Central memory CD8-positive, alpha-beta T cell (primary cell): ENCODE results near the gene CLNK.
A peak's percentile ranks its signal among the peaks of the same experiment; 100 is the strongest.

Experiments used
- ATAC-seq: fragments of 150-1000 bp; cut with Tn5 transposase; replicated peaks from 2 replicates; pipeline ENCODE4 v1.10.0; 2022; ENCODE audit warnings: mild to moderate bottlenecking, moderate FRiP score, moderate number of reproducible peaks; ENCODE audit not compliant: poor library complexity, severe bottlenecking; ENCODE audit errors: extremely low read depth
- DNase-seq, 2 donors: peaks; one replicate each; pipeline ENCODE4 v3.0.0; 2021; ENCODE audit warnings: low spot score in 2 of 2
- H3K27ac Mint-ChIP-seq: one replicate; pipeline ENCODE4 v1.8.0; 2022; ENCODE audit warnings: low read depth, mild to moderate bottlenecking, moderate library complexity, mixed read lengths
- H3K27me3 Mint-ChIP-seq: one replicate; pipeline ENCODE4 v1.8.0; 2022; ENCODE audit warnings: mixed read lengths
- H3K36me3 Mint-ChIP-seq: one replicate; pipeline ENCODE4 v1.8.0; 2022; ENCODE audit warnings: mild to moderate bottlenecking, moderate library complexity, mixed read lengths; ENCODE audit not compliant: insufficient read depth
- H3K4me1 Mint-ChIP-seq: one replicate; pipeline ENCODE4 v1.8.0; 2022; ENCODE audit warnings: mixed read lengths
- H3K4me3 Mint-ChIP-seq: one replicate; pipeline ENCODE4 v1.8.0; 2022; ENCODE audit warnings: mild to moderate bottlenecking, moderate library complexity, mixed read lengths
- H3K9me3 Mint-ChIP-seq: one replicate; pipeline ENCODE4 v1.8.0; 2022; ENCODE audit warnings: mixed read lengths

Gene CLNK

DNA sequence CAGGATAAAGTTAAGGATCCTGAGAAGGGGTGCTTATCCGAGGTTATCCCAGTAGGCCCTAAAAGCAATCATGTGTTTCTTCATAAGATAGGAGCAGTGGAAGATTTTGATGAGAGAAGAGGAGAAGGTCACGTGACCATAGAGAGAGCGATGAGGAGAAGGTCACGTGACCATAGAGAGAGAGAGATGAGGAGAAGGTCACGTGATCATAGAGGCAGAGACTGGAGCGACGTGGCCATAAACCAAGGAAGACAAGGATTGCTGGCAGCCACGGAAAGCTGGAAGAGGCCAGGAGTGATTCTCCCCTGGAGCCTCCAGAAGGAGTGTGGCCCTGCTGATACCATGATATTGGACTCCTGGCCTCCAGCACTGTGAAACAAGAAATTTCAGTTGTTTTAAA is 188.9 kb downstream of the CLNK start:
- Mint-ChIP-seq H3K4me3 (no peak overlapping the region), H3K27ac (no peak overlapping the region), H3K9me3 (no peaks in the 10 kb centered on the region), H3K27me3 (peaks cover 43% of the 10 kb centered on the region), H3K36me3 (no peaks in the 10 kb centered on the region), H3K4me1 (no peaks in the 10 kb centered on the region)
- ATAC-seq = no peak
- no peak for DNase-seq

DNA sequence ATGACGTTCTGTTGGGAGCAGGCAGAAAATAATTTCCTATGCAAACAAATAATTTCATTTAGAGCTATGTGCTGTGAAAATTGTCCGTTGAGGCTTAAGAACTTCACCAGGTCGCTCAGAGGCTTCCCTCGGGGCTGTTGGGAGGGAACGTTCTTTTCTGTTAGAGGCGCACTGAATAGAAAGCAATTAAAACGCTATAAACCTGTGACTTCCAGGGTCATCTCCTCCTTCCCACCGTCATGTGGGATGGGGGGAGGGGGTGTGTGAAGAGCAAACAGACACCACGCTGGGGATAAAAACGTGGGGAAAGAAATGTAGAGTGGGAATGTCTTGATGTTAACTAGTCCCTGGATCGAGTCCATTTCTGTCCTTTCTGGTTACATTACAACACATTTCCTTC is 192.1 kb downstream of the CLNK start:
- no peak for DNase-seq
- no peaks in the 10 kb centered on the region for H3K9me3 Mint-ChIP-seq
- H3K27ac Mint-ChIP-seq = no peak overlapping the region
- H3K36me3 Mint-ChIP-seq = peaks cover 1% of the 10 kb centered on the region
- ATAC-seq = no peak
- no peaks in the 10 kb centered on the region for H3K4me1 Mint-ChIP-seq
- no peak overlapping the region for H3K4me3 Mint-ChIP-seq
- peaks cover 59% of the 10 kb centered on the region for H3K27me3 Mint-ChIP-seq

DNA sequence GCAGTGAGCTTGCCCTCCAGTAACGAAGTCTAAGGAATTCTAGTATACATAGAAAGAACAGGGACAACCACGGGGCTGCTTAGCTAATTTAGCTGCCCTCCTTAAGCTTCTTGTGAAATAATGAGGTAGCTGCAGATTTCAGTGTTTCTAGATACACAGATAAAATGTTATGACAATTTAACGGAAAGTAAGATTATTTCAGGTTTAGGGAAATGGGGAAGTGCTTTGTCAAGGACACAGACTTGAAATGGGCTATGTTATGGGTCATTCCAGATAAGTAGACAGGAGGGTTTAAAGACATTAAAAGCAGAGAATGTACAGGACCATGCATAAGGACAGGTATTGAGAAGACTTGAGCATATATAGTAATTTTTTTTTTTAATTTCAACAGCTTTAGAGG is 193.2 kb downstream of the CLNK start:
- no peaks in the 10 kb centered on the region for H3K4me1 Mint-ChIP-seq
- peaks cover 70% of the 10 kb centered on the region for H3K27me3 Mint-ChIP-seq
- ATAC-seq = no peak
- DNase-seq = no peak
- no peaks in the 10 kb centered on the region for H3K9me3 Mint-ChIP-seq
- H3K36me3 Mint-ChIP-seq = peaks cover 1% of the 10 kb centered on the region
- H3K27ac Mint-ChIP-seq = no peak overlapping the region
- H3K4me3 Mint-ChIP-seq = no peak overlapping the region

GRCh38 chr4:10490996-10491395 is 193.6 kb downstream of the CLNK start:
- H3K4me1 Mint-ChIP-seq = no peaks in the 10 kb centered on the region
- no peak for DNase-seq
- H3K27me3 Mint-ChIP-seq = peaks cover 71% of the 10 kb centered on the region
- H3K4me3 Mint-ChIP-seq = no peak overlapping the region
- H3K36me3 Mint-ChIP-seq = peaks cover 1% of the 10 kb centered on the region
- H3K27ac Mint-ChIP-seq = no peak overlapping the region
- no peak for ATAC-seq
- no peaks in the 10 kb centered on the region for H3K9me3 Mint-ChIP-seq

GRCh38 chr4:10482913-10483312 is 201.7 kb downstream of the CLNK start:
- H3K4me3 Mint-ChIP-seq = no peak overlapping the region
- peaks cover 41% of the 10 kb centered on the region for H3K27me3 Mint-ChIP-seq
- H3K9me3 Mint-ChIP-seq = no peaks in the 10 kb centered on the region
- H3K27ac Mint-ChIP-seq = no peak overlapping the region
- H3K36me3 Mint-ChIP-seq = no peaks in the 10 kb centered on the region
- ATAC-seq (no peak), DNase-seq (no peak)
- no peaks in the 10 kb centered on the region for H3K4me1 Mint-ChIP-seq

GRCh38 chr4:10480616-10481015 is 204.0 kb downstream of the CLNK start:
- Mint-ChIP-seq H3K36me3 (no peaks in the 10 kb centered on the region), H3K4me3 (no peak overlapping the region), H3K27ac (no peak overlapping the region), H3K27me3 (peaks cover 26% of the 10 kb centered on the region), H3K9me3 (no peaks in the 10 kb centered on the region), H3K4me1 (no peaks in the 10 kb centered on the region)
- DNase-seq (no peak), ATAC-seq (no peak)

- Mint-ChIP-seq H3K4me3 (no peak overlapping the region), H3K27me3 (peaks cover 25% of the 10 kb centered on the region), H3K4me1 (no peaks in the 10 kb centered on the region), H3K27ac (no peak overlapping the region), H3K36me3 (no peaks in the 10 kb centered on the region), H3K9me3 (no peaks in the 10 kb centered on the region)
- ATAC-seq (no peak), DNase-seq (no peak)
These were observed 205.9 kb downstream of the CLNK start for GRCh38 chr4:10478621-10479020.

DNA sequence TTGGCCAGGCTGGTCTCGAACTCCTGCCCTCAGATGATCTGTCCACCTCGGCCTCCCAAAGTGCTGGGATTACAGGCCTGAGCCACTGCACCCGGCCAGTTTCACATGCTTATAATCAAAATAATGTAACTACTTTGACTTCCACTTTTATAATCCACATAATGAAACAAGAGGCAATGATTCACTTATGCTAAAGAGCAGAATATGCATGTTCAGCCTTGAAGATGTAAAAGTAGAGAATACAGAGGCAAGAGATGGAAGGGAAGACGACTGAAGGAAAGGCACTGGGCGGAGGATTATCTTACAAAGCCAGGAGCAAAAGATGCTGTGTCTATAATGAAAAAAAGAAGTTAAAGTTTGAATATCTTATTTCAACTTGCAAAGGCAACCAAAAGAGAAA is 214.1 kb downstream of the CLNK start:
- peaks cover 29% of the 10 kb centered on the region for H3K27me3 Mint-ChIP-seq
- no peak for DNase-seq
- H3K9me3 Mint-ChIP-seq = no peaks in the 10 kb centered on the region
- ATAC-seq = no peak
- no peak overlapping the region for H3K4me3 Mint-ChIP-seq
- H3K4me1 Mint-ChIP-seq = no peaks in the 10 kb centered on the region
- no peak overlapping the region for H3K27ac Mint-ChIP-seq
- no peaks in the 10 kb centered on the region for H3K36me3 Mint-ChIP-seq

DNA sequence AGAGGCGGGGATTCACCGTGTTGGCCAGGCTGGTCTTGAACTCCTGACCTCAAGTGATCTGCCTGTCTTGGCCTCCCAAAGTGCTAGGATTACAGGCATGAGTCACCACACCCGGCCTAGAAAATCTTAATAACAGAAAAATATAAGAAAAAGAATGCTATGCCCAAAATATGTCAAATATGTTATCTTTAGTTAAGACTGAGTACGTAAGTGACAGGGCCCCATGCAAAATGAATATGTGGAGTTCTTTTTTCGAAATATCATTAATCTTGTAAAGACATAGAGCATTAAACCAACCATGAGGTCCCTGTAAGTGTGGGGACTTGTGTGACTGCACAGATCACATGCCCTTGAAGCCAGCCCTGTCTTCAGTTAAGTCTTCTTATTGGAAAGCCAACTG is 218.4 kb downstream of the CLNK start:
- ATAC-seq = no peak
- H3K27me3 Mint-ChIP-seq = peaks cover 60% of the 10 kb centered on the region
- no peak overlapping the region for H3K27ac Mint-ChIP-seq
- H3K4me1 Mint-ChIP-seq = no peaks in the 10 kb centered on the region
- H3K4me3 Mint-ChIP-seq = no peak overlapping the region
- DNase-seq = no peak
- peaks cover 2% of the 10 kb centered on the region for H3K36me3 Mint-ChIP-seq
- peaks cover 5% of the 10 kb centered on the region for H3K9me3 Mint-ChIP-seq

DNA sequence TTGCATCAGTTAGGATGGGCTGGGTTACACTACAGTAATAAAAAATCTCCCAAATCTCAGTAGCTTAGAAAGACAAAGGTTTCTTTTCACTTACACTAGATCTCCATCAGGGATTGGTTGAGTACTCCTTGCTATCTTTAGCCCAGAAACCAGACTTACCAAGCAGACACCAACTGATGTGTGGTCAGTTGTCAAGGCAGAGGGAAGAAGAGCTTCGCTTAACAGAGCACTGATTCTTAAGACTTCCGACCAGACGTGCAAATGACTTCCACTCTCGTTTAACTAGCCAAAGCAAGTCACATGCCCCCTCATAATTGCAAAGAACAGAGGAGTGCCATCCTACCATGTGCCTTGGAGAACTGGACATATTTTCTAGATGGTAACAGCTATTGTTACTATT is 221.7 kb downstream of the CLNK start:
- Mint-ChIP-seq H3K9me3 (peaks cover 5% of the 10 kb centered on the region), H3K36me3 (peaks cover 6% of the 10 kb centered on the region), H3K27me3 (peaks cover 57% of the 10 kb centered on the region), H3K27ac (no peak overlapping the region), H3K4me1 (peaks cover 19% of the 10 kb centered on the region), H3K4me3 (no peak overlapping the region)
- no peak for ATAC-seq
- no peak for DNase-seq

GRCh38 chr4:10461850-10462400 is 222.6 kb downstream of the CLNK start:
- no peak for ATAC-seq
- Mint-ChIP-seq H3K27me3 (peaks cover 48% of the 10 kb centered on the region), H3K4me3 (peak overlapping the region; percentile 73), H3K36me3 (peaks cover 9% of the 10 kb centered on the region), H3K9me3 (peaks cover 5% of the 10 kb centered on the region), H3K27ac (no peak overlapping the region), H3K4me1 (peaks cover 23% of the 10 kb centered on the region)
- DNase-seq = no peak

- peaks cover 5% of the 10 kb centered on the region for H3K9me3 Mint-ChIP-seq
- H3K4me3 Mint-ChIP-seq = peak overlapping the region; percentile 73
- DNase-seq (peak; percentile 50 to 61), ATAC-seq (peak; percentile 70)
- peaks cover 42% of the 10 kb centered on the region for H3K27me3 Mint-ChIP-seq
- H3K27ac Mint-ChIP-seq = no peak overlapping the region
- peaks cover 26% of the 10 kb centered on the region for H3K4me1 Mint-ChIP-seq
- H3K36me3 Mint-ChIP-seq = peaks cover 10% of the 10 kb centered on the region
These were observed 223.3 kb downstream of the CLNK start for GRCh38 chr4:10461091-10461849.

DNA sequence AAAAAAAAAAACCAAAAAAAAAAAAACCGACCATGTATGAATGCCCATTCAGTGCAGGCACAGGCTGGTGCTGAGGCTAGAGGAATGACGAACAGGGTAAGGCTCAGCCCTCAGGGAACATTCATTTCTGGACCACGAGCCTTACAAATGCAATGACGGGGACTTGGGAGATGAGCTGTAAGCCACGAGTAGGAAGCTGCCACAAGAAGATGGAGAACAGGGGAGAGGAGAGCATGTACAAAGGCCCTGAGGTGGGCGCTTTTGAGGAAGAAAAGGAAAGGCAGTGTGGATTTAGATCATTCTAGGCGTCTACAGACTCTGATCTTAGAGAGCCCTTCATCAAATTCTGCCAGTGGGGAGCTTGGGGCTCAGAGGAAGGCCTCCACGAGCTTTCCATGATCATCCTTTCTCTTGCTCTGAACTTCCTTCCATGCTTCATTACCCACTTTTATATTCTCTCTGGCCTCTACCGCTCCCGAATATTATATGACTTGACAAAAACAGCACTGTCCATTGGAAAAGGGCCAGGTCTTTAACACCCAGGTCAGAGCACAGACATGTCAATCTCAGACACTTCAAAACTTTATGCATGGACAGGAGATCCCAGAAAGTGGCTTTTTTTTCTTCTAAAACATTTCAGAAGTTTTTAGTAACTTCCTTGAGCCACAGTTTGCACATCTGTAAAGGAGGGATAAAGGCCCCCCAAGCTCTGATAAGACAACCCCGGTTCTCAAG is 224.1 kb downstream of the CLNK start:
- peaks cover 40% of the 10 kb centered on the region for H3K27me3 Mint-ChIP-seq
- DNase-seq = no peak
- no peak overlapping the region for H3K27ac Mint-ChIP-seq
- H3K36me3 Mint-ChIP-seq = peaks cover 14% of the 10 kb centered on the region
- H3K4me3 Mint-ChIP-seq = peak overlapping the region; percentile 73
- no peak for ATAC-seq
- H3K9me3 Mint-ChIP-seq = peaks cover 5% of the 10 kb centered on the region
- peaks cover 30% of the 10 kb centered on the region for H3K4me1 Mint-ChIP-seq
